K562 (cell line): Measurements from ENCODE around the gene NFE2. TPM values are rescaled to one million over a fixed set of nuclear protein-coding genes. Genes with fewer than 3 reads are reported as not detected.

ENCODE experiments used
- E2F6 ChIP-seq, 2 experiments: IDR thresholded peaks; 2 replicates each; pipeline ENCODE4 v1.6.1; 2011; ENCODE audit warnings: borderline replicate concordance in 1 of 2, control low read depth in 1 of 2, low read depth in 1 of 2, low read length in 1 of 2, mild to moderate bottlenecking in 1 of 2, mixed read lengths in 1 of 2, moderate library complexity in 1 of 2; ENCODE audit not compliant: insufficient read depth in 1 of 2, insufficient read length in 1 of 2, poor library complexity in 1 of 2, severe bottlenecking in 1 of 2; ENCODE audit errors: extremely low read depth in 1 of 2
- HMGXB4 ChIP-seq: sonication (generic); formaldehyde crosslinking; IDR thresholded peaks from 2 replicates; pipeline ENCODE4 v1.8.1; 2023; ENCODE audit warnings: mild to moderate bottlenecking, missing genetic modification reagents
- IRF2 ChIP-seq: sonication (generic); formaldehyde crosslinking; IDR thresholded peaks from 2 replicates; pipeline ENCODE4 v1.8.1; 2022; ENCODE audit warnings: mild to moderate bottlenecking, missing genetic modification reagents
- NEUROD1 ChIP-seq: fragments of 150-350 bp; IDR thresholded peaks from 2 replicates; pipeline ENCODE4 v1.6.1; 2014; ENCODE audit warnings: borderline replicate concordance, low read length, low read depth; ENCODE audit not compliant: partially characterized antibody
- NFIX ChIP-seq: fragments of 250-450 bp; sonication (Bioruptor Pico); IDR thresholded peaks from 2 replicates; pipeline ENCODE4 v1.4.0; 2020; ENCODE audit warnings: low read depth, mild to moderate bottlenecking, moderate library complexity
- PML ChIP-seq: IDR thresholded peaks from 2 replicates; pipeline ENCODE4 v1.6.1; 2012; ENCODE audit warnings: low read length, inconsistent platforms
- POLR2AphosphoS5 ChIP-seq: IDR thresholded peaks from 2 replicates; pipeline ENCODE4 v1.6.1; 2011; ENCODE audit warnings: mild to moderate bottlenecking, low read depth, low read length, moderate library complexity; ENCODE audit not compliant: control insufficient read depth, insufficient read depth
- RAD21 ChIP-seq, 2 experiments: fragments of 250-450 bp in 1 of 2; fragments of 450-650 bp in 1 of 2; sonication (Bioruptor Pico) in 1 of 2; formaldehyde crosslinking in 1 of 2; IDR thresholded peaks in 1 of 2; conservative IDR thresholded peaks in 1 of 2; 2 replicates each; pipeline versions ENCODE4 v1.4.0 to v1.8.0; 2020 to 2022; ENCODE audit warnings: mild to moderate bottlenecking in 2 of 2, moderate library complexity in 1 of 2
- SMAD3 ChIP-seq: fragments of 450-650 bp; formaldehyde crosslinking; conservative IDR thresholded peaks from 2 replicates; pipeline ENCODE4 v1.4.0; 2020; ENCODE audit warnings: mild to moderate bottlenecking
- SMARCB1 ChIP-seq: IDR thresholded peaks from 2 replicates; pipeline ENCODE4 v1.6.1; 2011; ENCODE audit warnings: improper control_type of control experiment, low read depth; ENCODE audit not compliant: insufficient read length
- ZBTB5 ChIP-seq: fragments of 450-650 bp; IDR thresholded peaks from 2 replicates; pipeline ENCODE4 v1.6.1; 2017; ENCODE audit warnings: antibody characterized with exemption
- ZKSCAN1 ChIP-seq: fragments of 150-350 bp; IDR thresholded peaks from 2 replicates; pipeline ENCODE4 v1.6.1; 2016; ENCODE audit warnings: low read depth, low read length
- ZNF253 ChIP-seq: fragments of 250-450 bp; sonication (Bioruptor Pico); conservative IDR thresholded peaks from 2 replicates; pipeline ENCODE4 v1.6.1; 2021; ENCODE audit warnings: mild to moderate bottlenecking
- polyA plus RNA-seq, 8 experiments: library from polyadenylated mRNA; depleted of rRNA in 4 of 8; stranded (reverse) in 5 of 8; unstranded in 3 of 8; fragments of >200 nt; fragmentation: Nextera tagmentation in 2 of 8; fragmentation: Illumina TruSeq in 1 of 8; extraction: Ambion mirVana in 2 of 8; extraction: Trizol in 1 of 8; gene quantifications; 2 replicates each; pipeline versions ENCODE4 v1.2.1 to v1.2.3, GENCODE V29; 2011 to 2014; ENCODE audit warnings: inconsistent platforms in 1 of 8, missing spikeins in 1 of 8
- total RNA-seq, 7 experiments: library from RNA; depleted of rRNA in 6 of 7; stranded (reverse); fragments of >200 nt in 6 of 7; fragmentation: Illumina TruSeq in 2 of 7; extraction: Trizol in 2 of 7; gene quantifications; 2 replicates each; pipeline versions ENCODE4 v1.2.1 to v1.2.3, GENCODE V29; 2011 to 2021; ENCODE audit warnings: low replicate concordance in 1 of 7
- TF ChIP-seq, protein P1 (sequence below): sonication (generic); formaldehyde crosslinking; IDR thresholded peaks from 2 replicates; pipeline ENCODE4 v1.8.0; 2022; ENCODE audit warnings: mild to moderate bottlenecking, missing genetic modification reagents

NFE2 gene
- total and polyA plus RNA-seq, 9 of the 15 experiments (the other 6 are each of a cell fraction or from before 2014, with no cell fraction given): 12.3 to 282 (median 208) TPM

GRCh38 chr12:54279632-54280467, 21.0 kb downstream of the NFE2 start, which contains the start of gene CBX5 (continued):
- TF ChIP-seq ZBTB5 (peak; percentile 47; the same call in 1 of the 2 replicates), IRF2 (no peak), PML (peak; percentile 87), ZKSCAN1 (peak; percentile 97), SMARCB1 (no peak), HMGXB4 (CRISPR knock-in tag) (no peak), NEUROD1 (peak; percentile 84), E2F6 (IDR thresholded peaks at IDR 0.05; ENCODE audit: borderline replicate concordance in 1 of 2, extremely low read depth in 1 of 2, insufficient read depth in 1 of 2, insufficient read length in 1 of 2, low read depth in 1 of 2, low read length in 1 of 2, poor library complexity in 1 of 2, severe bottlenecking in 1 of 2) (peak; percentile 96 to 99), SMAD3 (CRISPR knock-in tag) (0 out of 2 replicates have a peak, but pooled peaks have one; percentile 56), RAD21 (CRISPR knock-in tag; conservative IDR thresholded peaks at IDR 0.05 in 1 of 2, IDR thresholded peaks at IDR 0.05 in 1 of 2) (peak in 1 of 2 experiments; percentile 11; a peak in 1 of 4 replicates), NFIX (CRISPR knock-in tag) (no peak), POLR2AphosphoS5 (peak; percentile 88), ZNF253 (CRISPR knock-in tag) (no peak)
- TF ChIP-seq, protein P1, sequence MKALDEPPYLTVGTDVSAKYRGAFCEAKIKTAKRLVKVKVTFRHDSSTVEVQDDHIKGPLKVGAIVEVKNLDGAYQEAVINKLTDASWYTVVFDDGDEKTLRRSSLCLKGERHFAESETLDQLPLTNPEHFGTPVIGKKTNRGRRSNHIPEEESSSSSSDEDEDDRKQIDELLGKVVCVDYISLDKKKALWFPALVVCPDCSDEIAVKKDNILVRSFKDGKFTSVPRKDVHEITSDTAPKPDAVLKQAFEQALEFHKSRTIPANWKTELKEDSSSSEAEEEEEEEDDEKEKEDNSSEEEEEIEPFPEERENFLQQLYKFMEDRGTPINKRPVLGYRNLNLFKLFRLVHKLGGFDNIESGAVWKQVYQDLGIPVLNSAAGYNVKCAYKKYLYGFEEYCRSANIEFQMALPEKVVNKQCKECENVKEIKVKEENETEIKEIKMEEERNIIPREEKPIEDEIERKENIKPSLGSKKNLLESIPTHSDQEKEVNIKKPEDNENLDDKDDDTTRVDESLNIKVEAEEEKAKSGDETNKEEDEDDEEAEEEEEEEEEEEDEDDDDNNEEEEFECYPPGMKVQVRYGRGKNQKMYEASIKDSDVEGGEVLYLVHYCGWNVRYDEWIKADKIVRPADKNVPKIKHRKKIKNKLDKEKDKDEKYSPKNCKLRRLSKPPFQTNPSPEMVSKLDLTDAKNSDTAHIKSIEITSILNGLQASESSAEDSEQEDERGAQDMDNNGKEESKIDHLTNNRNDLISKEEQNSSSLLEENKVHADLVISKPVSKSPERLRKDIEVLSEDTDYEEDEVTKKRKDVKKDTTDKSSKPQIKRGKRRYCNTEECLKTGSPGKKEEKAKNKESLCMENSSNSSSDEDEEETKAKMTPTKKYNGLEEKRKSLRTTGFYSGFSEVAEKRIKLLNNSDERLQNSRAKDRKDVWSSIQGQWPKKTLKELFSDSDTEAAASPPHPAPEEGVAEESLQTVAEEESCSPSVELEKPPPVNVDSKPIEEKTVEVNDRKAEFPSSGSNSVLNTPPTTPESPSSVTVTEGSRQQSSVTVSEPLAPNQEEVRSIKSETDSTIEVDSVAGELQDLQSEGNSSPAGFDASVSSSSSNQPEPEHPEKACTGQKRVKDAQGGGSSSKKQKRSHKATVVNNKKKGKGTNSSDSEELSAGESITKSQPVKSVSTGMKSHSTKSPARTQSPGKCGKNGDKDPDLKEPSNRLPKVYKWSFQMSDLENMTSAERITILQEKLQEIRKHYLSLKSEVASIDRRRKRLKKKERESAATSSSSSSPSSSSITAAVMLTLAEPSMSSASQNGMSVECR (CRISPR knock-in tag): peak; percentile 55; the same call in 1 of the 2 replicates
